Upper lobe of right lung (tissue), 1 donor: ENCODE results near the gene LYPD8. TPM values are rescaled to one million over a fixed set of nuclear protein-coding genes. Genes with fewer than 3 reads are reported as not detected.

Experiments
- ATAC-seq: fragments of 200-7000 bp; cut with Tn5 transposase; one replicate; pipeline ENCODE4 v1.9.1; 2020; ENCODE audit warnings: mild to moderate bottlenecking, moderate library complexity
- DNase-seq: peaks from one replicate; pipeline ENCODE4 v3.0.0-alpha.2; 2020
- H3K27ac ChIP-seq: fragments of 200-600 bp; one replicate; pipeline ENCODE4 v1.8.0; 2022
- H3K27me3 ChIP-seq: fragments of 200-600 bp; one replicate; pipeline ENCODE4 v1.8.0; 2022; ENCODE audit warnings: mild to moderate bottlenecking
- H3K36me3 ChIP-seq: fragments of 200-600 bp; one replicate; pipeline ENCODE4 v1.8.0; 2022
- H3K4me1 ChIP-seq: fragments of 200-600 bp; one replicate; pipeline ENCODE4 v1.8.0; 2022
- H3K4me3 ChIP-seq: fragments of 200-600 bp; one replicate; pipeline ENCODE4 v1.8.0; 2022; ENCODE audit warnings: mild to moderate bottlenecking
- H3K9me3 ChIP-seq: fragments of 200-600 bp; one replicate; pipeline ENCODE4 v1.8.0; 2022
- intact Hi-C: fragments of 100-400 bp; cut with DNase I; formaldehyde crosslinking; loops from one replicate; pipeline ENCODE4 v1.11.0; 2022
- total RNA-seq: library from RNA; stranded (reverse); fragmentation: NEBNext Ultra II Directional; extraction: Animal tissue kit (Norgen Biotek cat#: 25700); gene quantifications from one replicate; pipeline ENCODE4 v1.2.1, GENCODE V29; 2021
- TF ChIP-seq, protein P1 (sequence below): fragments of 200-600 bp; IDR thresholded peaks from one replicate; pipeline ENCODE4 v1.8.0; 2022; ENCODE audit warnings: antibody characterized with exemption
- donor health status: DM: no; HTN: yes; CAD: no; lungs with severe emphysema.

Gene LYPD8
- total RNA-seq, 1 donor from 2014 or later = not detected

DNA sequence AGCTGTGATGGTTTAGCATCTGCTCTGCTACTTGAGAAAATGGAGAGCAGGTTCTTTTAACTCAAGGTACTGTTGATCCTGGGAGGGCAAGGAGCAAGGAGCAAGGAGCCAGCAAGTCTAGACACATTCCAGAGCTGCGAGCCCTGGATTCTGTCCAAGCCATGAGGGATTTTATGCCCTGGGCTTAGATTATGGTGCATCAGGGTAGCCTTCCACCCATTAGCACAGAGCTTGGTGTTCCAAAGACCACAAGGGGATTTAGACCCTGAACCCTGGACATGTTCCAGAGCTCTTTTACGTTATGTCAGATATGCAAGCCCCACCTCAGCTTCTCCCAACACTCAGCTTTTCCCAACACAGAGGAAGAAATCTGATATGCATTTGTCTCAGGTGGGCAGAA is 51.0 kb downstream of the LYPD8 start:
- DNase-seq (no peak), ATAC-seq (no peak)
- Histone ChIP-seq H3K4me1 (no peaks in the 10 kb centered on the region), H3K27ac (no peak overlapping the region), H3K27me3 (no peaks in the 10 kb centered on the region), H3K36me3 (no peaks in the 10 kb centered on the region), H3K4me3 (no peak overlapping the region), H3K9me3 (no peaks in the 10 kb centered on the region)
- intact Hi-C loops = no loop called here
- TF ChIP-seq, protein P1, sequence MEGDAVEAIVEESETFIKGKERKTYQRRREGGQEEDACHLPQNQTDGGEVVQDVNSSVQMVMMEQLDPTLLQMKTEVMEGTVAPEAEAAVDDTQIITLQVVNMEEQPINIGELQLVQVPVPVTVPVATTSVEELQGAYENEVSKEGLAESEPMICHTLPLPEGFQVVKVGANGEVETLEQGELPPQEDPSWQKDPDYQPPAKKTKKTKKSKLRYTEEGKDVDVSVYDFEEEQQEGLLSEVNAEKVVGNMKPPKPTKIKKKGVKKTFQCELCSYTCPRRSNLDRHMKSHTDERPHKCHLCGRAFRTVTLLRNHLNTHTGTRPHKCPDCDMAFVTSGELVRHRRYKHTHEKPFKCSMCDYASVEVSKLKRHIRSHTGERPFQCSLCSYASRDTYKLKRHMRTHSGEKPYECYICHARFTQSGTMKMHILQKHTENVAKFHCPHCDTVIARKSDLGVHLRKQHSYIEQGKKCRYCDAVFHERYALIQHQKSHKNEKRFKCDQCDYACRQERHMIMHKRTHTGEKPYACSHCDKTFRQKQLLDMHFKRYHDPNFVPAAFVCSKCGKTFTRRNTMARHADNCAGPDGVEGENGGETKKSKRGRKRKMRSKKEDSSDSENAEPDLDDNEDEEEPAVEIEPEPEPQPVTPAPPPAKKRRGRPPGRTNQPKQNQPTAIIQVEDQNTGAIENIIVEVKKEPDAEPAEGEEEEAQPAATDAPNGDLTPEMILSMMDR = no peak

DNA sequence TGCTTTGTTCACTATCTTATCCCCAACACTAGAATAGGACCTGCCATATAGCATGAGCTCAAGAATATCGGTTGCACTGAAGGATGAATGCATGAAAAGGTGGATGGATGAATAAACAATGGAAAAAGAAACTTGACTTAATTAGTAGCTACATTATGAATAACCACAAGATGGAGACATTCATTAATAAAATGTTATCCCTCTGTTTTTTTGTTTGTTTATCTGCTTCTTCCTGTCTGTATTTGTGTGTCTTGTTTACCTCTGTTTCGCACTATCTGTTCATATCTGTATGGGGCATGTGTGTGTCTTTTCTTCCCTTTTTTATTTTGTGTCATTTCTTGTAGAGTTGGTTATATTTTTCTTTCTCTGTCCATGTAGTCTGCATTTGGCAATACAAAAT is 51.9 kb downstream of the LYPD8 start:
- ATAC-seq (no peak), DNase-seq (no peak)
- no peaks in the 10 kb centered on the region for H3K27me3 ChIP-seq
- TF ChIP-seq, protein P1 = peak; percentile 32
- H3K27ac ChIP-seq = no peak overlapping the region
- H3K9me3 ChIP-seq = no peaks in the 10 kb centered on the region
- intact Hi-C loops = no loop called here
- H3K36me3 ChIP-seq = no peaks in the 10 kb centered on the region
- H3K4me1 ChIP-seq = no peaks in the 10 kb centered on the region
- no peak overlapping the region for H3K4me3 ChIP-seq

DNA sequence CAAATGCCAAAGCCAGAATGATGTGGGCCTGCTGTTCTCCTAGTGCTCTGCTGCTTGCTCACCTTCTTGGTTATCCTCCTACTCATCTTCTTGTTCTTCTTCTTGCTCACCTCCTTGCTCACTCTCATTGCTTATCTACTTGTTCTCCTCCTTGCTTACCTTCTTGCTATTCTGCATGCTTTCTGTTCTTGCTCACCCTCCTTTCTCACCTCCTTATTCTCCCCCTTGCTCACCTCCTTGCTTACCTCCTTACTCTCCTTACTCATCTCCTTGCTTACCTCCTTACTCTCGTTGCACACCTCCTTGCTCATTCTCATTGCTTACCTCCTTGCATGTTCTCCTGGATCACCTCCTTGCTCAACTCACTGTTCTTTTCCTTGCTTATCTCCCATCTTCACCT is 52.8 kb downstream of the LYPD8 start, which contains the start of gene OR14I1:
Gene OR14I1, minus strand, starts transcription at position 53 of the 400 bp plus-strand sequence.
- intact Hi-C loops = no loop called here
- DNase-seq (no peak), ATAC-seq (no peak)
- Histone ChIP-seq H3K4me1 (no peaks in the 10 kb centered on the region), H3K27ac (no peak within 1 kb of the TSS), H3K27me3 (no peaks in the 10 kb centered on the region), H3K9me3 (no peaks in the 10 kb centered on the region), H3K4me3 (no peak within 1 kb of the TSS), H3K36me3 (no peaks in the 10 kb centered on the region)
- TF ChIP-seq, protein P1 = no peak

DNA sequence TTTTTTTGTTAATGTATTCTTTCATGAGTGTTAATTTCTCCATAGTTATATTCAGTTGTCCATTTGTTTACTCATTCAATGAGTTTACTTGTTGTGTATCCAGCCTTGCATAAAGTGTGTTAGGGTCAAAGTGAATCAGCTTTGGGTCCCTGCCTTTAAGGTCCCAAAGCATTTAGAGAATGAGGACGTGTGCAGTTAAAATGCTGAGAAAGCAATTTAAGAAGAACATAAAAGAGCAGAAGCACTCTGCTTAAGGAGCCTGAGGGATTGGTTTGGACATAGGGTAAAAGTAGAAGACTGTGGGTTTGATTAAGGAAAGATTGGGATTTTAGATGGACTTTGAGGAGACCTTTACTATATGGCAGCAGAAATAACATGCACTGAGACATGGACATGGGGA is 56.5 kb downstream of the LYPD8 start:
- Histone ChIP-seq H3K36me3 (no peaks in the 10 kb centered on the region), H3K4me1 (no peaks in the 10 kb centered on the region), H3K27ac (no peak overlapping the region), H3K4me3 (no peak overlapping the region), H3K9me3 (no peaks in the 10 kb centered on the region), H3K27me3 (no peaks in the 10 kb centered on the region)
- no peak for DNase-seq
- TF ChIP-seq, protein P1 = no peak
- no peak for ATAC-seq
- intact Hi-C loops = no loop called here

DNA sequence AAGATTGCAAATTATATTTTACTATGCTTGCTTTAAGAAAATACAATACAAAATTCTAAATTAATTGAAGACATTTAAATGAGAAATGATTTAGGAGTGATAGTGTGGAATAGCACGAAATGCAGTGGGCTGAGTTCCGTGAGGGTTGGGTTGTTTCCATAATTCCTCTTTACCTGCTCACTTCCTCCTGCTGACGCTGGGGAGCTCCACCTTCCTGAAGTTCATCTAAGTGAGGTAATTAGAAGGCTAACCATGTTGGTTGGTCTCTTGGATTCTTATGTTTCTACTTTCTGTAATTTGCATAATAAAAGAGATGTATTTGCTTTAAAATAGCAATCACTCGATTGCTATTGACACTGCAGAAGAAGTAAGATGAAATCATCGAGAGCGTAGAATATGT is 57.7 kb downstream of the LYPD8 start:
- no peak overlapping the region for H3K27ac ChIP-seq
- no peaks in the 10 kb centered on the region for H3K36me3 ChIP-seq
- no peak for ATAC-seq
- no peaks in the 10 kb centered on the region for H3K4me1 ChIP-seq
- no peaks in the 10 kb centered on the region for H3K27me3 ChIP-seq
- intact Hi-C loops = no loop called here
- TF ChIP-seq, protein P1 = no peak
- H3K9me3 ChIP-seq = no peaks in the 10 kb centered on the region
- no peak overlapping the region for H3K4me3 ChIP-seq
- DNase-seq = no peak

DNA sequence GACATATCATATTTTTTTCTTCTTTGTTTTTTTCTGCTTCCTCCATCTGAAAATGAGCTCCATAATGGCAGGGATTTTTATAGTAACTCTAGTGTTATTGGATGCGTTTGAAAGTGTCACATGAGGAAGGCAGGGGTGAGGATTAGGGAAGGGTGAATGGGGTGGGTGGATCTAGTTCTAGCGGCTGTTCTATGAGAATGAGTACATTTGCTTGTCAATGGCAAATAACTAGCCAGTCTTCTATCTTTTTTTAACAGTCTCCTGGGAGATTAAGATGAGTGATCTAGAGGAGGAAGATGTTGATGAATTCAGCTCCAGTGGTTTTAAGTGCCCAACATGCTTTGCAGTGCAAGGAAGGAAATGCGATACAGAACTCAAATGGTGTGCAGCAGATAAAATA is 58.8 kb downstream of the LYPD8 start:
- no peak for DNase-seq
- TF ChIP-seq, protein P1 = no peak
- no peaks in the 10 kb centered on the region for H3K36me3 ChIP-seq
- no peaks in the 10 kb centered on the region for H3K4me1 ChIP-seq
- intact Hi-C loops = no loop called here
- ATAC-seq = peak; percentile 67
- H3K9me3 ChIP-seq = no peaks in the 10 kb centered on the region
- H3K27ac ChIP-seq = no peak overlapping the region
- H3K27me3 ChIP-seq = no peaks in the 10 kb centered on the region
- H3K4me3 ChIP-seq = no peak overlapping the region
